ENCODE measurements around the gene DLGAP4.

DLGAP4 gene

DNA sequence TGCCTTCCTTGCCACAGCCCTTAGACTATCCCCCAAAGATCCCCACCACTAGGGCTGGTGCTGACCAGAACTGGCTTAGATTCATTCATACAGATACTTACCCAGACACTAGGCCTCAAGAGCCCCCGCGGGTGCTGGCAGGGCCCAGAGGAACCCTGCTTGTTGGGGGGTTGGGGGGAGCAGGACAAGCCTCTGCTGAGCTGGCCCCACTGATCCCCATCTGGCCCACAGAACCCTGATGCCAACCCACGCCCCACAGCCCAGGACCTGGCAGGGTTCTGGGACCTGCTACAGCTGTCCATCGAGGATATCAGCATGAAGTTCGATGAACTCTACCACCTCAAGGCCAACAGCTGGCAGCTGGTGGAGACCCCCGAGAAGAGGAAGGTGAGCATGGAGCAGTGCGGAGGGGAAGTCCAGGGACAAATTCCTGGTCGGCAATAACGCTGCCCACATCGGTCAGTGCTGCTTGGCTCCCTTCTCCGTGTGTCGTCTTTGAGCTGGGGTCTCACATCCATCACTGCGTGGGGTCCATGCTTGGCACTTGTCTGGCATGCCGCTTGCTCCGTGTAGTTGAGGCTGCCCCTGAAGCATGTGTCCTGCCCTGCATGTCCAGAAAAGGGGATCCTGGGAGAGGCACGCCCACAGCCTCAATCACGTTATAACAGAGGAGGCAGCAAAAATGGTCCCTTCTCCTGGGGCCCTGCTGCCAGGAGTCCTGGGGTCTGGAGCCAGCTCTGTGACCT is 219.7 kb downstream of the DLGAP4 start:
- DNase-seq (ENCODE audit: low read depth in 2 of 2, low spot score in 1 of 2) = no peak

- no peak for DNase-seq (ENCODE audit: low read depth in 2 of 2, low spot score in 1 of 2)
These were observed 220.4 kb downstream of the DLGAP4 start for GRCh38 chr20:36526521-36527011.

- DNase-seq (ENCODE audit: low read depth in 2 of 2, low spot score in 1 of 2) = no peak
These were observed 221.4 kb downstream of the DLGAP4 start for GRCh38 chr20:36527331-36528125.

DNA sequence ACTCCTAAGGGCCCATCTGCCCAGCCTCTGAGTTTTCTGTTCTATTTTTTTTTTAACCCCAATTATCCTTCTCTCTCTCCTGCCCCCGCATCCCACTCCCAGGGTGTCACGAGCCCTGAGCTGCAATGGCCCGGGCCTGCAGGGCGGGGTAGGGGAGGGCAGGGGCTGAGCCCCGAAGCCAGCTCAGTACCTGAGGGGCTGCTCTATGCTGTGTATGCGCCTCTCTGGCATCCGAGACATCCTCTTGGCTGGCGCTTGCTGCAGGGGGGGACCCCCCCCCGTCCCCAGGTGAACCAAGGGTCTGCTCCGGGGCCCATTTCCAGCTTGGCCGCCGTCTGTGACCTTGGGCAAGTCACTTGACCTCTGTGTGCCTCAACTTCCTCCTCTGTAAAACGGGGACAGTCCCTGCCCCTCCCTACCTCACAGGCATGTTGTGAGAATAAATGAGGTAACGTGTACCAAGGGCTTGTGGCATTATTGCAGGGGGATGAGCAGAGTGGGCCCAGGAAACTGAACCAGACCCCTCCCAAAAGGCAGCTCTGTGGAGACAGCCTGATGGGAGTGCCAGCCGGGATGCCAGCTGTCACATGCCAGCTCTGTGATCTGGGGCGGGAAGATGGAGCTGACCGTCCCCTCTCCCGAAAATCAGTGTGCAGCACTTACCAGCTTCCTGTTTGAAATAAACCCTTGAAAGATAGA is 222.2 kb downstream of the DLGAP4 start:
- DNase-seq (ENCODE audit: low read depth in 2 of 2, low spot score in 1 of 2) = no peak

DNA sequence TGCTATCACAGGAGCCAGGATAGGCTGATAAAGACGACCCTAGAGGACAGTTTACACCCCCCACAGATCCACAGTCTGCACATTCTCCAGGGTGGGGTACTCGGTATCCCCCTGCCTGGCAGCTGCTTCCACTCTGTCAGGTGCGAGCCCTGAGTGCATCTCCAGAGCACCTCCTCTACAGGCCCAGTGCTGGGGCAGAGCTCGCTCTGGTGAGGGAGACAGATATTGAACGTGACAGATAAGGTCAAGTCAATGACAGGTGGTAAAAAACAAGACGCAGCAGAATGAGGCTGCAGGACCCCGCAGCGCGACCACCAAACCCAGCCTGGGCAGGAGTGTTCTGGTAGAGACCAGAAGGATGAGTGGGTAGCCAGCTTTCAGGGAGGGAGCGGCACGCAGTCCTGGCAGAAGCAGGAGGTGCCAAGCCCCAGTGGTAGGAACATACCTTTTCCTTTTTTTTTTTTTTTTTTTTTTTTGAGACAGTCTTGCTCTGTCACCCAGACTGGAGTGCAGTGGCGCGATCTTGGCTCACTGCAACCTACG is 222.8 kb downstream of the DLGAP4 start:
- no peak for DNase-seq (ENCODE audit: low read depth in 2 of 2, low spot score in 1 of 2)

GRCh38 chr20:36532388-36532787 is 226.2 kb downstream of the DLGAP4 start:
- no peak for DNase-seq (ENCODE audit: low read depth in 2 of 2, low spot score in 1 of 2)

GRCh38 chr20:36532822-36533221 is 226.7 kb downstream of the DLGAP4 start:
- DNase-seq (ENCODE audit: low read depth in 2 of 2, low spot score in 1 of 2) = no peak

DNA sequence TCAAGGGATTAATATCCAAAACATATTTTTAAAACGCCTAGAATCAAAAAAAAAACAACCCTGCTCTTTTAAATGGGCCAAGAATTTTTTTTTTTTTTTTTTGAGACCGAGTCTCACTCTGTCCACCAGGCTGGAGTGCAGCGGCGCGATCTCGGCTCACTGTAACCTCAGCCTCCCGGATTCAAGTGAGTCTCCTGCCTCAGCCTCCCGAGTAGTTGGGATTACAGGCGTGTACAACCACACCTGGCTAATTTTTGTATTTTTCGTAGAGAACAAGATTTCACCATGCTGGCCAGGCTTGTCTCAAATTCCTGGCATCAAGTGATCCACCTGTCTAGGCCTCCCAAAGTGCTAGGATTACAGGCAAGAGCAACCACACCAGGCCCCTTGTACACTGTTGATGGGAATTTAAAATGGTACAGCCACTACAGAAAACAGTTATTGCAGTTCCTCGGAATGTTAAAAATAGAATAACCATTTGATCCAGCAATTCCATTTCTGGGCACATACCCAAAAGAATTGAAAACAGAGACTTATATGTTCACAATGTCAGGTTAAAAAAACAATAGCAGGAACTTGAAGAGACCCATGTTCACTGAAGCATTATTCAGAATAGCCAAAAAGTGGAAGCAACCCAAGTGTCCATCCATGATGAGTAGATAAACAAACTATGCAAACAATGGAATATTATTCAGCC is 232.0 kb downstream of the DLGAP4 start:
- no peak for DNase-seq (ENCODE audit: low read depth in 2 of 2, low spot score in 1 of 2)

DNA sequence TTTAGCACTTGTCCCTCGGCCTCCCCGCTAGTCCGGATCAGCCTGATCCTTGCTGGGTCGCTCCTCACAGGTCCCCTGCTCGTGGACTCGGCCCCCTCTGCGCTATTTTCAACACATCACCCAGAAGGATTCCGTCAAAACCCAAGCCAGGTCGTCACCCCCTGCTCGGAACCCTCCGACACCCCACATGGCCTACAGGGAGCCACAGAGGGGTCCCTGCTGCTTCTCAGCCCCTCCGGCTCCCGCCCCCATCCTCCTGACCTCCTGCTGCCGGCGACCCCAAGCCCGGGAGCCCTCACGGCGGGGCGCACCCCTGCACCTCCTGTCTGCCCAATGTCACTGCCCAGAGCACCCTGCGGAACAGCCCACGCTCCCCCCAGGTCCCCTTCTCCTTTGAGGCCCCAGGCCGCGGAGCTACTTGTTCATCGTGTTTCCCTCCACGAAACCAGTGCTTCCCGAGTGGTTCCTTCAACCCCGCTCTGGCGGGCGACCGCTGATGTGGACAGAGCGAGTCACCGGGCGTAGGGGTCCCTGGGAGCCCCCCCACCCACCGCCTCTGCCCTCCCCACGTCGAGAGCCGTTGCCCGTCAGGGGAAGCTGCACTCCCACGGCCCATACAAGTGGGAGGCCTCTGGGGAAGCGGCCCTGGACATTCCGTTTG is 234.5 kb downstream of the DLGAP4 start:
- no peak for DNase-seq (ENCODE audit: low read depth in 2 of 2, low spot score in 1 of 2)

GRCh38 chr20:36541227-36541767 is 235.2 kb downstream of the DLGAP4 start, which contains the start of gene MYL9:
MYL9 (plus strand) TSS chr20:36541519; CDS start chr20:36544885, 3,366 bp downstream.
- DNase-seq (ENCODE audit: low read depth in 2 of 2, low spot score in 1 of 2) = no peak

GRCh38 chr20:36541768-36542488 is 235.8 kb downstream of the DLGAP4 start:
- no peak for DNase-seq (ENCODE audit: low read depth in 2 of 2, low spot score in 1 of 2)

DNA sequence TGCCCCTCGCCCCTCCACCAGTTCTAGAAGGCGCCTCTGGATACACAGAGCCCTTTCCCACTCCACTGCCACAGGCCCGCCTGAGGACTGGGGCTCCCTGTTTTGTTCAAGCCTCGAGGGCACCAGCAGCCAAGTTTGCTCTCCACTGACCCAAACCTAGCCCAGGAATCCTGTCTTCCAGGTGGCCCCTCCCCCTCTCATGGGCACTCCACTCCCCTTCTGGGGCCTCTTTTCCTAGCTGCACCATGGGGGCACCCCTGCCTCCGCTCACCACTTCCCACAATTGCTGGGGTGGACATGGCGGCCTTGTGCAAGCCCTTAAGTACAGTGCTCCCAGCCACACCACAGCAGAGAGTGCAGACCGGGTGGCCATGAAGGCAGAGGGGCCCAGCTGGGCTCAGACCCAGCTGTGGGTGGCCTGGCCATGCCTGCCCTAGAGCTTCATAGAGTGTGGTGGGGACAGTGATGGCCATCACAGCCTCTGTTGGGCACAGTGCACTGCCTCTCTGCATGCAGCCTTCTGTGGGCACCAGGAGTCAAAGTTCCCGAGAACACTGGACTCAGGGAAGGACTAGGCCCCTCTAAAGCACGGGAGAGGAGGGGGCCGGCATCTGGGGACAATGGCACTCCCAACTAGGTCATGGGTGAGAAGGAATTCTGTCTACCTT is 236.5 kb downstream of the DLGAP4 start:
- DNase-seq (ENCODE audit: low read depth in 2 of 2, low spot score in 1 of 2) = no peak

GRCh38 chr20:36543184-36544133 is 237.3 kb downstream of the DLGAP4 start:
- DNase-seq (ENCODE audit: low read depth in 2 of 2, low spot score in 1 of 2) = no peak

- no peak for DNase-seq (ENCODE audit: low read depth in 2 of 2, low spot score in 1 of 2)
These were observed 238.2 kb downstream of the DLGAP4 start for GRCh38 chr20:36544134-36545018.

DNA sequence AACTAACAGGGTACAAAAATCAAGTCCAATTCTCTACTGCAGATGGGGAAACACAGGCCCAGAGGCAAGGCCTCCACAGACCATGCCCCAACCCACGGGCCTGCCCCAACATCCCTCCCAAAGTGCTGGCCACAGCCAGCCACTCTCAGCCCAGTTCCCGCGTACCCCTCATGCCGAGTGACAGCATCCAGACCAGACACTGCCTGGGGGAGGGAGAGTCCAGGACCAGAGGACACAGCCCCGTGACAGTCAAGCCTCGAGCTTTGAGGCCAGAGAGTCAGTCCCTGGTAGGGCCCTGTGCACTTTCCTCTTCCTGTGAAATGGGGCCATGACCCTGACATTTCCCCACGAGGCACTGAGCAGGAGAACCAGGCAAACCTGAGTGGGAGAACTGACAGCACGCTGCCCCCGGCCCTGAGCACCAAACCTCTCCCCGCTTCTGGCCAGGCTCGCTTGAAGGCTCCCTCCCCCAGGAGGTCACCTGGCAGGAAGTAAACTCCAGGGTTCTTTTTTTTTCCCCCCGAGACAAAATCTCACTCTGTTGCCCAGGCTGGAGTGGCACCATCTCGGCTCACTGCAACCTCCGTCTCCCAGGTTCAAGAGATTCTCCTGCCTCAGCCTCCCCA is 240.1 kb downstream of the DLGAP4 start:
- no peak for DNase-seq (ENCODE audit: low read depth in 2 of 2, low spot score in 1 of 2)

Measured in stimulated activated CD8-positive, alpha-beta memory T cell treated with anti-CD3 and anti-CD28 coated beads, Interleukin-4, amount 100 ng/mL, for 1 hour (primary cell).